Measurements from ENCODE around the gene PNMA1.

The PNMA1 gene

GRCh38 chr14:73713803-73714655 is at the start of gene PNMA1:
Gene PNMA1 (minus strand): TSS chr14:73714384. CDS start chr14:73713639, 745 bp downstream.
- peak; percentile 67 for DNase-seq (ENCODE audit: low read depth)

GRCh38 chr14:73763396-73763795 is 49.2 kb upstream of the PNMA1 start:
- no peak for DNase-seq (ENCODE audit: low read depth)

GRCh38 chr14:73762375-73762822 is 48.2 kb upstream of the PNMA1 start:
- DNase-seq (ENCODE audit: low read depth) = no peak

- no peak for DNase-seq (ENCODE audit: low read depth)
Measured at GRCh38 chr14:73761618-73762355, 47.6 kb upstream of the PNMA1 start.

GRCh38 chr14:73760598-73761586 is 46.7 kb upstream of the PNMA1 start:
- no peak for DNase-seq (ENCODE audit: low read depth)

- peak; percentile 98 for DNase-seq (ENCODE audit: low read depth)
Measured at GRCh38 chr14:73759714-73760597, 45.8 kb upstream of the PNMA1 start.

- peak; percentile 39 for DNase-seq (ENCODE audit: low read depth)
Measured at GRCh38 chr14:73759183-73759713, 45.1 kb upstream of the PNMA1 start.

GRCh38 chr14:73758392-73759182 is 44.4 kb upstream of the PNMA1 start:
- DNase-seq (ENCODE audit: low read depth) = no peak

GRCh38 chr14:73757876-73758391 is 43.8 kb upstream of the PNMA1 start:
- no peak for DNase-seq (ENCODE audit: low read depth)

- no peak for DNase-seq (ENCODE audit: low read depth)
Measured at GRCh38 chr14:73757381-73757780, 43.2 kb upstream of the PNMA1 start.

- no peak for DNase-seq (ENCODE audit: low read depth)
Measured at GRCh38 chr14:73755434-73756014, 41.3 kb upstream of the PNMA1 start.

GRCh38 chr14:73754911-73755360 is 40.8 kb upstream of the PNMA1 start:
- DNase-seq (ENCODE audit: low read depth) = no peak

GRCh38 chr14:73753887-73754795 is 40.0 kb upstream of the PNMA1 start:
- DNase-seq (ENCODE audit: low read depth) = no peak

- DNase-seq (ENCODE audit: low read depth) = no peak
Measured at GRCh38 chr14:73753124-73753886, 39.1 kb upstream of the PNMA1 start.

- DNase-seq (ENCODE audit: low read depth) = peak; percentile 79
Measured at GRCh38 chr14:73752297-73752992, 38.3 kb upstream of the PNMA1 start.

GRCh38 chr14:73751157-73751691 is 37.0 kb upstream of the PNMA1 start:
- no peak for DNase-seq (ENCODE audit: low read depth)

Measured in fibroblast of the conjunctiva (primary cell).